ENCODE data around the gene SNAPC2. TPM values are rescaled to one million over a fixed set of nuclear protein-coding genes. Genes with fewer than 3 reads are reported as not detected.

Gene SNAPC2
- total and polyA plus RNA-seq, 2 donors (not counting 1 experiment from before 2014, with no cell fraction given): 19.9 to 21.7 TPM

GRCh38 chr19:7885818-7886217, 34.3 kb upstream of the SNAPC2 start:
- Histone ChIP-seq H3K79me2 (ENCODE audit: control insufficient read depth, insufficient read depth, low read length) (no peaks in the 10 kb centered on the region), H4K20me1 (ENCODE audit: control insufficient read depth, insufficient read depth, low read length, poor library complexity, severe bottlenecking) (no peaks in the 10 kb centered on the region), H2AFZ (ENCODE audit: insufficient read depth, low read depth, low read length, poor library complexity, severe bottlenecking) (no peak overlapping the region), H3K9me3 (ENCODE audit: control extremely low read depth in 1 of 3, control insufficient read depth in 2 of 3, insufficient read depth in 1 of 3, low read length in 2 of 3) (peaks cover 0 to 5% (median 0%) of the 10 kb centered on the region in 3 donors), H3K4me3 (ENCODE audit: control extremely low read depth in 1 of 5, extremely low read depth in 1 of 5, insufficient read depth in 1 of 5, low read depth in 2 of 5, low read length in 4 of 5) (no peak overlapping the region), H3K27me3 (replicated peaks in 1 of 4; ENCODE audit: control extremely low read depth in 1 of 4, control insufficient read depth in 3 of 4, insufficient read depth in 4 of 4, low read length in 3 of 4) (peaks cover 0 to 23% (median 5%) of the 10 kb centered on the region in 4 experiments), H3K36me3 (replicated peaks in 1 of 2; ENCODE audit: control extremely low read depth in 1 of 2, control insufficient read depth in 1 of 2, extremely low read depth in 1 of 2, insufficient read depth in 2 of 2, low read length in 1 of 2) (no peaks in the 10 kb centered on the region), H3K4me1 (ENCODE audit: control insufficient read depth in 2 of 2, insufficient read depth in 2 of 2, low read length in 2 of 2) (peaks cover 0 to 4% of the 10 kb centered on the region in 2 donors), H3K4me2 (replicated peaks; ENCODE audit: low read depth, low read length, poor library complexity, severe bottlenecking) (no peak overlapping the region), H3K27ac (ENCODE audit: low read length in 2 of 2) (no peak overlapping the region), H3K9ac (ENCODE audit: low read length) (no peak overlapping the region)
- Mint-ChIP-seq H3K27me3 (peaks cover 11% of the 10 kb centered on the region), H3K9me3 (ENCODE audit: insufficient read depth) (no peaks in the 10 kb centered on the region), H3K4me3 (no peak overlapping the region), H3K4me1 (no peaks in the 10 kb centered on the region), H3K27ac (no peak overlapping the region)
- TF ChIP-seq CTCF (IDR thresholded peaks at IDR 0.05): no peak
- TF ChIP-seq EZH2 (IDR thresholded peaks at IDR 0.05; ENCODE audit: borderline replicate concordance, insufficient read depth, low read depth, low read length, poor library complexity, severe bottlenecking): no peak
- ChIA-PET CTCF (no interaction called here), POLR2A (interaction anchor here (0.6 kb wide), 1 partner anchor 35 kb away, joined by 10 read pairs; the partner anchor contains the start of gene SNAPC2)
- DNase-seq (no peak), ATAC-seq (ENCODE audit: low read depth) (no peak)
- 93% methylated on average over 3 of the region's 8 CpGs for WGBS (ENCODE audit: insufficient coverage)
- intact Hi-C loops (cut with micrococcal nuclease): no loop called here

- H3K9me3 Mint-ChIP-seq (ENCODE audit: insufficient read depth): no peaks in the 10 kb centered on the region
- no peaks in the 10 kb centered on the region for H4K20me1 ChIP-seq (ENCODE audit: control insufficient read depth, insufficient read depth, low read length, poor library complexity, severe bottlenecking)
- H3K27ac Mint-ChIP-seq: no peak overlapping the region
- DNase-seq (no peak), ATAC-seq (ENCODE audit: low read depth) (no peak)
- peaks cover 0 to 4% of the 10 kb centered on the region in 2 donors for H3K4me1 ChIP-seq (ENCODE audit: control insufficient read depth in 2 of 2, insufficient read depth in 2 of 2, low read length in 2 of 2)
- ChIA-PET POLR2A (no interaction called here), CTCF (no interaction called here)
- no peak overlapping the region for H3K9ac ChIP-seq (ENCODE audit: low read length)
- H3K4me2 ChIP-seq (replicated peaks; ENCODE audit: low read depth, low read length, poor library complexity, severe bottlenecking): no peak overlapping the region
- H2AFZ ChIP-seq (ENCODE audit: insufficient read depth, low read depth, low read length, poor library complexity, severe bottlenecking): no peak overlapping the region
- peaks cover 0 to 25% (median 5%) of the 10 kb centered on the region in 4 experiments for H3K27me3 ChIP-seq (replicated peaks in 1 of 4; ENCODE audit: control extremely low read depth in 1 of 4, control insufficient read depth in 3 of 4, insufficient read depth in 4 of 4, low read length in 3 of 4)
- no peak overlapping the region for H3K27ac ChIP-seq (ENCODE audit: low read length in 2 of 2)
- WGBS (ENCODE audit: insufficient coverage): 73% methylated on average over 9 of the region's 16 CpGs
- H3K79me2 ChIP-seq (ENCODE audit: control insufficient read depth, insufficient read depth, low read length): no peaks in the 10 kb centered on the region
- no peaks in the 10 kb centered on the region for H3K9me3 ChIP-seq (ENCODE audit: control extremely low read depth in 1 of 3, control insufficient read depth in 2 of 3, insufficient read depth in 1 of 3, low read length in 2 of 3)
- H3K36me3 ChIP-seq (replicated peaks in 1 of 2; ENCODE audit: control extremely low read depth in 1 of 2, control insufficient read depth in 1 of 2, extremely low read depth in 1 of 2, insufficient read depth in 2 of 2, low read length in 1 of 2): no peaks in the 10 kb centered on the region
- no peak overlapping the region for H3K4me3 Mint-ChIP-seq
- intact Hi-C loops (cut with micrococcal nuclease): no loop called here
- H3K4me1 Mint-ChIP-seq: no peaks in the 10 kb centered on the region
- peaks cover 17% of the 10 kb centered on the region for H3K27me3 Mint-ChIP-seq
- H3K4me3 ChIP-seq (ENCODE audit: control extremely low read depth in 1 of 5, extremely low read depth in 1 of 5, insufficient read depth in 1 of 5, low read depth in 2 of 5, low read length in 4 of 5): no peak overlapping the region
- TF ChIP-seq CTCF (IDR thresholded peaks at IDR 0.05): no peak
- no peak for TF ChIP-seq EZH2 (IDR thresholded peaks at IDR 0.05; ENCODE audit: borderline replicate concordance, insufficient read depth, low read depth, low read length, poor library complexity, severe bottlenecking)
Observed at GRCh38 chr19:7887408-7888144, 32.6 kb upstream of the SNAPC2 start.
